DND-41 (cell line): Measurements from ENCODE around the gene RAB44.

ENCODE experiments used
- ATAC-seq: fragments of 200-7000 bp; cut with Tn5 transposase; 3 replicates; pipeline ENCODE4 v1.9.1; 2021; ENCODE audit warnings: low read depth; ENCODE audit not compliant: insufficient read depth
- DNase-seq: peaks from one replicate; pipeline ENCODE4 v3.0.0-alpha.2; 2020
- H2AFZ ChIP-seq: 2 replicates; pipeline ENCODE4 v1.6.0; 2012; ENCODE audit warnings: low read depth, low read length
- H3K27ac ChIP-seq: 2 replicates; pipeline ENCODE4 v1.5.1; 2012; ENCODE audit warnings: low read length, inconsistent platforms
- H3K27me3 ChIP-seq: fragments of 200-600 bp; sonication (generic); 2 replicates; pipeline ENCODE4 v1.6.0; 2012; ENCODE audit warnings: low read length, mild to moderate bottlenecking, inconsistent platforms; ENCODE audit not compliant: insufficient read depth, poor library complexity
- H3K36me3 ChIP-seq: 2 replicates; pipeline ENCODE4 v1.5.1; 2012; ENCODE audit warnings: low read length, inconsistent platforms; ENCODE audit not compliant: insufficient read depth
- H3K4me1 ChIP-seq: 2 replicates; pipeline ENCODE4 v1.5.1; 2012; ENCODE audit warnings: mild to moderate bottlenecking, low read length; ENCODE audit not compliant: insufficient read depth
- H3K4me2 ChIP-seq: 2 replicates; pipeline ENCODE4 v1.6.0; 2012; ENCODE audit warnings: mild to moderate bottlenecking, moderate library complexity, low read length, inconsistent platforms; ENCODE audit not compliant: insufficient read depth
- H3K4me3 ChIP-seq, 2 experiments: fragments of 200-600 bp in 1 of 2; shearing (Covaris generic) in 1 of 2; 2 replicates each; pipeline ENCODE4 v1.5.1; 2012 to 2016; ENCODE audit warnings: inconsistent platforms in 2 of 2, low read length in 2 of 2, mild to moderate bottlenecking in 2 of 2, low read depth in 1 of 2, moderate library complexity in 1 of 2
- H3K79me2 ChIP-seq: 2 replicates; pipeline ENCODE4 v1.6.0; 2012; ENCODE audit warnings: low read length, inconsistent platforms; ENCODE audit not compliant: insufficient read depth
- H3K9ac ChIP-seq: 2 replicates; pipeline ENCODE4 v1.6.0; 2012; ENCODE audit warnings: low read depth, mild to moderate bottlenecking, inconsistent platforms, low read length, moderate library complexity
- H3K9me3 ChIP-seq: 2 replicates; pipeline ENCODE4 v1.5.1; 2012; ENCODE audit warnings: low read length, moderate library complexity, mild to moderate bottlenecking, inconsistent platforms; ENCODE audit not compliant: insufficient read depth, severe bottlenecking
- H4K20me1 ChIP-seq: 2 replicates; pipeline ENCODE4 v1.6.0; 2012; ENCODE audit warnings: low read length; ENCODE audit not compliant: insufficient read depth
- EZH2 ChIP-seq: IDR thresholded peaks from 3 replicates; pipeline ENCODE4 v1.6.1; 2012; ENCODE audit warnings: borderline replicate concordance, low read depth, mild to moderate bottlenecking, moderate library complexity, low read length, inconsistent platforms; ENCODE audit not compliant: severe bottlenecking
- TF ChIP-seq, protein P1 (sequence below): IDR thresholded peaks from 2 replicates; pipeline ENCODE4 v1.5.1; 2012; ENCODE audit warnings: borderline replicate concordance, low read length, moderate library complexity, mild to moderate bottlenecking; ENCODE audit not compliant: poor library complexity, severe bottlenecking; ENCODE audit errors: extremely low read depth

Gene RAB44

DNA sequence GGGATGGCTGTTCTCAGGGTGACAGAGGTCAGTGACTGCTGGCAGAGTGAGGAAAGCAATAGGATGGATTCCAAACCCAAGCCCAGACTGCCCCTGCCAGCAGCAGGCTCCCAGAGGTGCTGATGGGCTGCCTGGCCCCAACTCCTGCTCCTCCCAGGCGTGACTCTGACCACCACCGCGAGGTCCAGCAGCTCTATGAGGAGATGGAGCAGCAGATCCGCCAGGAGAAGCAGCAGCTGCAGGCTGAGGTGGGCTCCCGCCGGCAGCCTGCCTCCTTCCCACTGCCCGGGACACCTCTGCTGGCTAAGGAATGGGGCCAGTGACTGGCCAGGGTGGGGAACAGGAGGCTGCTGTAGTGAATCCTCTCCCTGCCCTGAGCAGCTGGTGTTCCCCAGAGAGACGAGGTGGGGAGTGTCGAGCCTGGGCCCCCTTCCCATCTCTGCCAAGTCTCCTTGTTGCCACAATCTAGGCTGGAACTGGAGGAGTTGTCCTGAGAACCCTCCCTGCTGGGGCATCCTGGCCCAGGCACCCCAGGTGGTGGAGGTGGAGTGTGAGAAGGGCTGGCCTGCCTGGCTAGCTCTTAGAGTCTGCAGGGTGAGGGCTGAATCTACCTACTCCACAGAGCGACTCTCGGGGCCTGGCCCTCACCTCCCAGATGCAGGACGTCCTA lies 20.4 kb downstream of the RAB44 start:
- Histone ChIP-seq H3K4me2 (no peak overlapping the region), H3K79me2 (no peaks in the 10 kb centered on the region), H3K4me1 (no peaks in the 10 kb centered on the region), H3K27ac (no peak overlapping the region), H3K27me3 (no peaks in the 10 kb centered on the region), H3K9ac (no peak overlapping the region), H3K36me3 (no peaks in the 10 kb centered on the region), H3K4me3 (no peak overlapping the region), H2AFZ (no peak overlapping the region), H3K9me3 (no peaks in the 10 kb centered on the region), H4K20me1 (no peaks in the 10 kb centered on the region)
- TF ChIP-seq, protein P1, sequence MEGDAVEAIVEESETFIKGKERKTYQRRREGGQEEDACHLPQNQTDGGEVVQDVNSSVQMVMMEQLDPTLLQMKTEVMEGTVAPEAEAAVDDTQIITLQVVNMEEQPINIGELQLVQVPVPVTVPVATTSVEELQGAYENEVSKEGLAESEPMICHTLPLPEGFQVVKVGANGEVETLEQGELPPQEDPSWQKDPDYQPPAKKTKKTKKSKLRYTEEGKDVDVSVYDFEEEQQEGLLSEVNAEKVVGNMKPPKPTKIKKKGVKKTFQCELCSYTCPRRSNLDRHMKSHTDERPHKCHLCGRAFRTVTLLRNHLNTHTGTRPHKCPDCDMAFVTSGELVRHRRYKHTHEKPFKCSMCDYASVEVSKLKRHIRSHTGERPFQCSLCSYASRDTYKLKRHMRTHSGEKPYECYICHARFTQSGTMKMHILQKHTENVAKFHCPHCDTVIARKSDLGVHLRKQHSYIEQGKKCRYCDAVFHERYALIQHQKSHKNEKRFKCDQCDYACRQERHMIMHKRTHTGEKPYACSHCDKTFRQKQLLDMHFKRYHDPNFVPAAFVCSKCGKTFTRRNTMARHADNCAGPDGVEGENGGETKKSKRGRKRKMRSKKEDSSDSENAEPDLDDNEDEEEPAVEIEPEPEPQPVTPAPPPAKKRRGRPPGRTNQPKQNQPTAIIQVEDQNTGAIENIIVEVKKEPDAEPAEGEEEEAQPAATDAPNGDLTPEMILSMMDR: no peak
- no peak for TF ChIP-seq EZH2
- DNase-seq: no peak
- ATAC-seq: no peak

DNA sequence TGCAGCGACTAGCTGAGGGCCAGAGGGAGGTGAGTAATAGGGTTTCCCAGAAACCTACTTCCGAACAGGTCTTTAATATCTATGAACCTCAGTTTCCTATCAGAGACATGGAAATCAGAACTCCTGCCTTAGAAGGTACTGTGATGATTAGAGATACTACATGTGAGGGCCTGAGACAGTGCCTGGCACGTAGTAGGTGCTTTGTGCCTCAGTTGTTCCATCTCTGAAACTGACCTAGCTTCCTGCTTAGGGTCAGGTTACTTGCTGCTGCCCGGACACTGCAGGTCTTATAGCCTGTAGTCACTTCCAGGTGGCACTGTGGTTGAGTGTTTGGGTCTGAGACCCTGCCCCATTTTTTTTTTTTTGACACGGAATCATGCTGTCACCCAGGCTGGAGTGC lies 20.9 kb downstream of the RAB44 start:
- no peak for TF ChIP-seq EZH2
- TF ChIP-seq, protein P1: no peak
- Histone ChIP-seq H3K27ac (no peak overlapping the region), H3K9ac (no peak overlapping the region), H3K79me2 (no peaks in the 10 kb centered on the region), H3K27me3 (no peaks in the 10 kb centered on the region), H3K36me3 (no peaks in the 10 kb centered on the region), H4K20me1 (no peaks in the 10 kb centered on the region), H3K4me1 (no peaks in the 10 kb centered on the region), H2AFZ (no peak overlapping the region), H3K9me3 (no peaks in the 10 kb centered on the region), H3K4me2 (no peak overlapping the region), H3K4me3 (no peak overlapping the region)
- no peak for ATAC-seq
- no peak for DNase-seq

DNA sequence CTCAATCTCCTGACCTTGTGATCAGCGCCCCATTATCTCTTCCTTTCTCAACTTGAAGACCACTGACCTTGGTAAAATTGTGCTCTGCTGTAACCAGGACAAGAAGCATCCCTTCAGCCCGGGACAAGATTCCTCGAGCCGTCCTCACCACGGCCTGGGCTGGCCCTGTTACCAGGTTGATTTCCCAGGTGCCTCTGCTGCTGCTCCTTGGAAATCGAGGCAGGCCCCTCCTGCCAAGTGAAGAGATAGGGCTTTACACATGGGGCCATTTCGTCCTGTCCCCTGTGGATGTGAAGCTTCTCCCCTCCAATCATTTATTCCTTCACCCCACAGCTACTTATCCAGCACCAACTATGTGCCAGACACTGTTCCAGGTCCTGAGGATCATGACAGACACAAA lies 21.5 kb downstream of the RAB44 start:
- ATAC-seq: no peak
- no peaks in the 10 kb centered on the region for H4K20me1 ChIP-seq

More for the DNA sequence above, 21.5 kb downstream of the RAB44 start:
- Histone ChIP-seq H3K4me3 (no peak overlapping the region), H3K4me2 (no peak overlapping the region), H3K4me1 (no peaks in the 10 kb centered on the region), H3K27me3 (no peaks in the 10 kb centered on the region), H3K9ac (no peak overlapping the region), H3K79me2 (no peaks in the 10 kb centered on the region), H3K9me3 (no peaks in the 10 kb centered on the region), H3K36me3 (no peaks in the 10 kb centered on the region), H3K27ac (no peak overlapping the region), H2AFZ (no peak overlapping the region)
- no peak for DNase-seq
- no peak for TF ChIP-seq EZH2
- TF ChIP-seq, protein P1: no peak
